ENCODE measurements around the gene SSTR3.

DNA sequence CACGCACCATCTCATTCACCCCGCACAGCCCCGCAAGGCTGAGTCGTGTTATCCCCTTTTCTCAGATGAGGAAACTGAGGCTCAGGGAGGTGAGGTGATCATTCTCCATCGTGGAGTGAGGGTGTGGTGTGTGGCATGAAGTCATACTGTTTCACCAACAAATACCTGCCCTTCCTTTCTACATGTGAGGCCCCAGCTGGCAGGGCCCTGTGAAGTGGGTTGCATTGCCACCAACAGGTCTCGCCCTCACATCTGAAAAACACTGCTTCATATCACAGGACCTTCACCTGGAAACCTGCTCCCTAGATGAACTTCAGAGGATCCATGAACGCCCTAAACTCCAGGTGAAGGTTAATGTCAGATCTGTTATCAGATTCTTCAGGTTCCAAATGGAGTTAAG lies 4.3 kb downstream of the SSTR3 start:
- TF ChIP-seq ATF3 (IDR thresholded peaks at IDR 0.05) (no peak), CTCF (IDR thresholded peaks at IDR 0.05; ENCODE audit: low read depth, low read length, missing input control) (no peak), SP1 (IDR thresholded peaks at IDR 0.05) (no peak), ZBTB33 (IDR thresholded peaks at IDR 0.05) (no peak), REST (IDR thresholded peaks at IDR 0.05) (no peak)

All from liver (tissue), 3 donors.